H1 (cell line): ENCODE data around the gene RDH16. TPM values are rescaled to one million over a fixed set of nuclear protein-coding genes. Genes with fewer than 3 reads are reported as not detected.

Source experiments
- CTCF ChIA-PET: fragments of 300-600 bp; sonication (Branson Sonifier 250); formaldehyde crosslinking; loops from one replicate; lab custom pipeline; 2021; ENCODE audit not compliant: partially characterized antibody; lab: Charles Lee
- POLR2A ChIA-PET: fragments of 300-600 bp; sonication (Branson Sonifier 250); formaldehyde crosslinking; loops from one replicate; lab custom pipeline; 2021; ENCODE audit warnings: inconsistent platforms; ENCODE audit not compliant: partially characterized antibody; lab: Charles Lee
- DNase-seq, 2 experiments: peaks; one replicate each; pipeline versions ENCODE4 v3.0.0 to v3.0.0-alpha.2; 2010 to 2022; ENCODE audit warnings: low spot score in 2 of 2, low read depth in 1 of 2, mixed read lengths in 1 of 2
- FAIRE-seq: peaks from 2 replicates; lab custom pipeline; 2011; peaks lifted over from hg19 to GRCh38; lab: Jason Lieb, UNC
- H2AFZ ChIP-seq: 2 replicates; pipeline ENCODE4 v1.8.1; 2012; ENCODE audit warnings: low read length, inconsistent platforms
- H2AK5ac ChIP-seq: 2 replicates; pipeline ENCODE4 v1.6.1; 2013; ENCODE audit warnings: low read depth, low read length
- H2BK120ac ChIP-seq: replicated peaks from 2 replicates; pipeline ENCODE3; 2013; ENCODE audit warnings: low read depth, low read length, inconsistent platforms
- H2BK12ac ChIP-seq: 2 replicates; pipeline ENCODE4 v1.6.1; 2013; ENCODE audit warnings: low read depth, low read length
- H2BK15ac ChIP-seq: 2 replicates; pipeline ENCODE4 v1.6.1; 2013; ENCODE audit warnings: low read length
- H2BK20ac ChIP-seq: 2 replicates; pipeline ENCODE4 v1.6.1; 2013; ENCODE audit warnings: low read length
- H2BK5ac ChIP-seq: 2 replicates; pipeline ENCODE4 v1.6.1; 2013; ENCODE audit warnings: low read depth, low read length
- H3K14ac ChIP-seq: 2 replicates; pipeline ENCODE4 v1.6.1; 2013; ENCODE audit warnings: inconsistent platforms; ENCODE audit not compliant: insufficient read length
- H3K18ac ChIP-seq: 2 replicates; pipeline ENCODE4 v1.6.1; 2013; ENCODE audit warnings: low read length; ENCODE audit errors: extremely low read depth
- H3K23ac ChIP-seq: 2 replicates; pipeline ENCODE4 v1.6.1; 2013; ENCODE audit warnings: inconsistent platforms; ENCODE audit not compliant: insufficient read length
- H3K23me2 ChIP-seq: 2 replicates; pipeline ENCODE4 v1.6.1; 2013; ENCODE audit warnings: low read depth, low read length
- H3K27ac ChIP-seq: 2 replicates; pipeline ENCODE4 v1.6.1; 2011; ENCODE audit warnings: low read depth, low read length, inconsistent platforms
- H3K27me3 ChIP-seq, 4 experiments: replicated peaks in 1 of 4; 1 replicate in 1 of 4; 2 replicates in 3 of 4; pipeline versions ENCODE4 v1.6.1 to v1.8.1; 2011 to 2013; ENCODE audit warnings: low read length in 3 of 4, mild to moderate bottlenecking in 3 of 4, inconsistent platforms in 2 of 4, mixed read lengths in 2 of 4, moderate library complexity in 1 of 4; ENCODE audit not compliant: control insufficient read depth in 3 of 4, insufficient read depth in 3 of 4; ENCODE audit errors: extremely low read depth in 1 of 4
- H3K36me3 ChIP-seq, 4 experiments: 2 replicates each; pipeline versions ENCODE4 v1.6.1 to v1.8.1; 2011 to 2013; ENCODE audit warnings: mild to moderate bottlenecking in 4 of 4, low read length in 3 of 4, moderate library complexity in 2 of 4, control low read depth in 1 of 4, inconsistent platforms in 1 of 4; ENCODE audit not compliant: insufficient read depth in 4 of 4, control insufficient read depth in 2 of 4
- H3K4ac ChIP-seq: replicated peaks from 2 replicates; pipeline ENCODE3; 2013; ENCODE audit warnings: low read length, low read depth, mixed read lengths, inconsistent platforms; ENCODE audit not compliant: insufficient read length
- H3K4me1 ChIP-seq, 4 experiments: replicated peaks in 1 of 4; 1 replicate in 1 of 4; 2 replicates in 3 of 4; pipeline versions ENCODE4 v1.6.1 to v1.8.1; 2011 to 2013; ENCODE audit warnings: low read length in 3 of 4, inconsistent platforms in 2 of 4, mixed read lengths in 1 of 4; ENCODE audit not compliant: insufficient read depth in 4 of 4, control insufficient read depth in 3 of 4
- H3K4me2 ChIP-seq, 2 experiments: 2 replicates each; pipeline versions ENCODE4 v1.6.1 to v1.8.1; 2011 to 2013; ENCODE audit warnings: low read depth in 2 of 2, low read length in 2 of 2, control low read depth in 1 of 2, inconsistent platforms in 1 of 2, mild to moderate bottlenecking in 1 of 2; ENCODE audit not compliant: insufficient read depth in 1 of 2
- H3K4me3 ChIP-seq, 4 experiments: fragments of 200-600, 300-600 bp in 1 of 4; sonication (generic), shearing (Covaris generic), sonication (Bioruptor Twin) in 1 of 4; 2 replicates each; pipeline versions ENCODE4 v1.5.1 to v1.8.1; 2011 to 2016; ENCODE audit warnings: low read length in 4 of 4, low read depth in 3 of 4, control low read depth in 2 of 4, inconsistent platforms in 2 of 4, mild to moderate bottlenecking in 2 of 4, mixed read lengths in 1 of 4, moderate library complexity in 1 of 4; ENCODE audit not compliant: insufficient read depth in 2 of 4; ENCODE audit errors: extremely low read depth in 1 of 4
- H3K56ac ChIP-seq: replicated peaks from 2 replicates; pipeline ENCODE3; 2013; ENCODE audit warnings: low read depth, mild to moderate bottlenecking, mixed read lengths, low read length, inconsistent platforms; ENCODE audit not compliant: insufficient read length
- H3K79me1 ChIP-seq: 2 replicates; pipeline ENCODE4 v1.6.1; 2013; ENCODE audit warnings: low read depth, low read length, control low read depth
- H3K79me2 ChIP-seq, 2 experiments: 2 replicates each; pipeline versions ENCODE4 v1.6.1 to v1.8.1; 2012 to 2013; ENCODE audit warnings: low read length in 2 of 2, mild to moderate bottlenecking in 2 of 2, inconsistent platforms in 1 of 2; ENCODE audit not compliant: insufficient read depth in 2 of 2, control insufficient read depth in 1 of 2
- H3K9ac ChIP-seq, 4 experiments: replicated peaks in 1 of 4; 1 replicate in 1 of 4; 2 replicates in 3 of 4; pipeline versions ENCODE4 v1.6.1 to v1.8.1; 2011 to 2013; ENCODE audit warnings: low read depth in 3 of 4, low read length in 3 of 4, control low read depth in 2 of 4, mild to moderate bottlenecking in 2 of 4, moderate library complexity in 2 of 4, inconsistent platforms in 1 of 4; ENCODE audit errors: extremely low read depth in 1 of 4
- H3K9me3 ChIP-seq, 2 experiments: 2 replicates each; pipeline versions ENCODE4 v1.6.1 to v1.8.1; 2012 to 2013; ENCODE audit warnings: mild to moderate bottlenecking in 2 of 2, moderate library complexity in 2 of 2, control low read depth in 1 of 2, inconsistent platforms in 1 of 2, low read depth in 1 of 2, low read length in 1 of 2, mixed read lengths in 1 of 2; ENCODE audit not compliant: insufficient read depth in 2 of 2
- H4K20me1 ChIP-seq, 2 experiments: replicated peaks in 1 of 2; 2 replicates each; pipeline versions ENCODE3 to v1.8.1; 2011 to 2013; ENCODE audit warnings: inconsistent platforms in 2 of 2, low read length in 2 of 2, mild to moderate bottlenecking in 1 of 2; ENCODE audit not compliant: insufficient read depth in 2 of 2, control insufficient read depth in 1 of 2
- H4K5ac ChIP-seq: 2 replicates; pipeline ENCODE4 v1.6.1; 2013; ENCODE audit warnings: low read length, low read depth, mixed read lengths, inconsistent platforms; ENCODE audit not compliant: insufficient read length
- H4K8ac ChIP-seq: 2 replicates; pipeline ENCODE4 v1.8.0; 2013; ENCODE audit warnings: mild to moderate bottlenecking, moderate library complexity, low read length, inconsistent platforms; ENCODE audit not compliant: insufficient read depth; ENCODE audit errors: extremely low read depth
- H4K91ac ChIP-seq: replicated peaks from 2 replicates; pipeline ENCODE3; 2013; ENCODE audit warnings: low read length, mixed read lengths, inconsistent platforms; ENCODE audit not compliant: insufficient read length
- ATF2 ChIP-seq: IDR thresholded peaks from 2 replicates; pipeline ENCODE4 v1.6.1; 2012; ENCODE audit warnings: low read length, inconsistent platforms
- ATF3 ChIP-seq: IDR thresholded peaks from 2 replicates; pipeline ENCODE4 v1.6.1; 2011; ENCODE audit warnings: low read depth, mild to moderate bottlenecking, low read length; ENCODE audit not compliant: insufficient read depth
- BRCA1 ChIP-seq: IDR thresholded peaks from 2 replicates; pipeline ENCODE4 v1.6.1; 2012; ENCODE audit warnings: low read depth, low read length, improper control_type of control experiment
- E2F6 ChIP-seq: IDR thresholded peaks from 2 replicates; pipeline ENCODE4 v1.6.1; 2012; ENCODE audit warnings: inconsistent platforms
- FOSL1 ChIP-seq: IDR thresholded peaks from 2 replicates; pipeline ENCODE4 v1.6.1; 2011; ENCODE audit warnings: mild to moderate bottlenecking, low read depth, low read length, moderate library complexity; ENCODE audit not compliant: insufficient read depth
- HDAC2 ChIP-seq, 2 experiments: fragments of 300-600 bp in 1 of 2; sonication (generic) in 1 of 2; IDR thresholded peaks; 2 replicates each; pipeline ENCODE4 v1.6.1; 2011 to 2012; ENCODE audit warnings: low read depth in 2 of 2, low read length in 2 of 2, mild to moderate bottlenecking in 2 of 2, moderate library complexity in 2 of 2, borderline replicate concordance in 1 of 2, inconsistent platforms in 1 of 2
- JUND ChIP-seq: IDR thresholded peaks from 2 replicates; pipeline ENCODE4 v1.6.1; 2011; ENCODE audit warnings: mild to moderate bottlenecking, improper control_type of control experiment, low read length
- MAX ChIP-seq: IDR thresholded peaks from 2 replicates; pipeline ENCODE4 v1.6.1; 2012; ENCODE audit warnings: inconsistent platforms
- POLR2A ChIP-seq, 2 experiments: IDR thresholded peaks; 1 replicate in 1 of 2; 2 replicates in 1 of 2; pipeline ENCODE4 v1.6.1; 2011; ENCODE audit warnings: low read depth in 2 of 2, low read length in 2 of 2, mild to moderate bottlenecking in 2 of 2; ENCODE audit errors: control extremely low read depth in 1 of 2
- RXRA ChIP-seq: IDR thresholded peaks from 2 replicates; pipeline ENCODE4 v1.6.1; 2011; ENCODE audit warnings: low read depth, mild to moderate bottlenecking, low read length, moderate library complexity; ENCODE audit not compliant: insufficient read depth
- SIRT6 ChIP-seq: IDR thresholded peaks from one replicate; pipeline ENCODE4 v1.7.1; 2012; ENCODE audit warnings: low read length, inconsistent platforms
- TCF12 ChIP-seq: IDR thresholded peaks from 2 replicates; pipeline ENCODE4 v1.6.1; 2011; ENCODE audit warnings: low read depth, mild to moderate bottlenecking, low read length
- YY1 ChIP-seq: IDR thresholded peaks from 2 replicates; pipeline ENCODE4 v1.6.1; 2011; ENCODE audit warnings: low read depth, mild to moderate bottlenecking, low read length
- polyA plus RNA-seq, 7 experiments: library from polyadenylated mRNA; depleted of rRNA in 3 of 7; stranded (reverse) in 5 of 7; unstranded in 2 of 7; fragments of >200 nt in 5 of 7; fragments of 200-250 nt in 2 of 7; gene quantifications; 1 replicate in 5 of 7; 2 replicates in 1 of 7; 4 replicates in 1 of 7; pipeline versions ENCODE4 v1.2.1 to v1.2.3, GENCODE V29; 2011 to 2013; ENCODE audit warnings: missing spikeins in 2 of 7, mixed read lengths in 2 of 7
- total RNA-seq: library from RNA; stranded (reverse); fragmentation: NEBNext Ultra II Directional; extraction: Animal tissue kit (Norgen Biotek cat#: 25700); gene quantifications from 2 replicates; pipeline ENCODE4 v1.2.1, GENCODE V29; 2021

Gene RDH16
- total and polyA plus RNA-seq, 2 of the 8 experiments (the other 6 are each of a cell fraction or from before 2014, with no cell fraction given), result 0.30 to 0.79 TPM

GRCh38 chr12:56948457-56948777, 9.0 kb downstream of the RDH16 start:
- POLR2A ChIA-PET, result no interaction called here
- no peak overlapping the region for H3K14ac ChIP-seq
- TF ChIP-seq RXRA (no peak), HDAC2 (IDR thresholded peaks at IDR 0.05; ENCODE audit: borderline replicate concordance in 1 of 2, low read depth in 2 of 2, low read length in 2 of 2) (no peak), TCF12 (no peak), FOSL1 (no peak), ATF3 (no peak), ATF2 (no peak), E2F6 (no peak), JUND (no peak), BRCA1 (no peak), YY1 (no peak), POLR2A (IDR thresholded peaks at IDR 0.05; ENCODE audit: control extremely low read depth in 1 of 2, low read depth in 2 of 2, low read length in 2 of 2) (no peak), MAX (no peak), SIRT6 (no peak)
- TF ChIP-seq, all 59 proteins: peak for 0
- no peak overlapping the region for H2BK15ac ChIP-seq
- H2BK5ac ChIP-seq, result no peak overlapping the region
- no peak overlapping the region for H3K4me3 ChIP-seq
- no peak overlapping the region for H3K18ac ChIP-seq
- H3K4me2 ChIP-seq, result no peak overlapping the region
- H2AK5ac ChIP-seq, result no peak overlapping the region
- no peak overlapping the region for H2AFZ ChIP-seq
- no peak overlapping the region for H4K5ac ChIP-seq
- no peak overlapping the region for H4K8ac ChIP-seq
- no peaks in the 10 kb centered on the region for H3K79me1 ChIP-seq
- H3K27ac ChIP-seq, result no peak overlapping the region
- CTCF ChIA-PET, result interaction anchor here (0.6 to 2.2 kb wide), 8 partner anchors 11 to 919 kb away, joined by 3 to 9 read pairs (median 4); no protein-coding TSS in a partner anchor
- DNase-seq (peak in 1 of 2 experiments; percentile 10), FAIRE-seq (no peak)
- H4K20me1 ChIP-seq, result no peaks in the 10 kb centered on the region
- no peak overlapping the region for H3K56ac ChIP-seq
- H3K27me3 ChIP-seq, result no peaks in the 10 kb centered on the region
- H3K23me2 ChIP-seq, result no peaks in the 10 kb centered on the region
- no peak overlapping the region for H2BK12ac ChIP-seq
- no peak overlapping the region for H4K91ac ChIP-seq
- no peaks in the 10 kb centered on the region for H3K79me2 ChIP-seq
- no peak overlapping the region for H3K23ac ChIP-seq
- H3K9me3 ChIP-seq, result peaks cover 0 to 2% of the 10 kb centered on the region in 2 experiments; a peak in 2 of 4 replicates
- H3K4ac ChIP-seq, result no peak overlapping the region
- no peaks in the 10 kb centered on the region for H3K36me3 ChIP-seq
- H2BK120ac ChIP-seq, result no peak overlapping the region
- no peaks in the 10 kb centered on the region for H3K4me1 ChIP-seq
- no peak overlapping the region for H3K9ac ChIP-seq
- no peak overlapping the region for H2BK20ac ChIP-seq
